Esophagus muscularis mucosa (tissue), 4 donors: ENCODE results near the gene SYNE1. TPM values are rescaled to one million over a fixed set of nuclear protein-coding genes. Genes with fewer than 3 reads are reported as not detected.

Experiments
- DNase-seq: peaks from one replicate; pipeline ENCODE4 v3.0.0-alpha.2; 2017; ENCODE audit errors: extremely low spot score
- H3K27ac ChIP-seq, 4 donors: fragments of 200-600 bp; sonication (generic); replicated peaks in 1 of 4; 1 replicate in 3 of 4; 2 replicates in 1 of 4; pipeline ENCODE4 v1.5.1; 2016 to 2019; ENCODE audit warnings: mild to moderate bottlenecking in 1 of 4
- H3K27me3 ChIP-seq, 4 donors: fragments of 200-600 bp; sonication (generic); one replicate each; pipeline versions ENCODE4 v1.5.1 to v1.6.0; 2016 to 2019
- H3K36me3 ChIP-seq, 4 donors: fragments of 200-600 bp; sonication (generic); one replicate each; pipeline ENCODE4 v1.5.1; 2016 to 2019
- H3K4me1 ChIP-seq, 4 donors: fragments of 200-600 bp; sonication (generic); one replicate each; pipeline ENCODE4 v1.5.1; 2016 to 2019
- H3K4me3 ChIP-seq, 4 donors: fragments of 200-600 bp; sonication (generic); 1 replicate in 2 of 4; 2 replicates in 2 of 4; pipeline ENCODE4 v1.5.1; 2016 to 2019; ENCODE audit warnings: mild to moderate bottlenecking in 4 of 4, moderate library complexity in 1 of 4
- H3K9me3 ChIP-seq, 4 donors: fragments of 200-600 bp; sonication (generic); 1 replicate in 3 of 4; 2 replicates in 1 of 4; pipeline ENCODE4 v1.5.1; 2016 to 2019
- EP300 ChIP-seq: sonication (generic); formaldehyde crosslinking; IDR thresholded peaks from one replicate; pipeline ENCODE4 v1.6.1; 2017; ENCODE audit warnings: antibody characterized with exemption
- POLR2A ChIP-seq: fragments of 450-650 bp; IDR thresholded peaks from one replicate; pipeline ENCODE4 v1.6.1; 2017; ENCODE audit warnings: antibody characterized with exemption, moderate library complexity, mild to moderate bottlenecking, low read depth
- POLR2AphosphoS5 ChIP-seq, 2 donors: sonication (generic); formaldehyde crosslinking; IDR thresholded peaks; one replicate each; pipeline ENCODE4 v1.6.1; 2017; ENCODE audit warnings: antibody characterized with exemption in 2 of 2
- WGBS: methylation state at CpG from one replicate; pipeline ENCODE4 v1.1.5; 2018; 5-methylcytosine and 5-hydroxymethylcytosine counted together
- intact Hi-C: fragments of 100-400 bp; cut with DNase I; formaldehyde crosslinking; loops from one replicate; pipeline ENCODE4 v1.15.1; 2023
- total RNA-seq, 4 donors: library from RNA; depleted of rRNA; stranded (reverse); fragments of >200 nt; gene quantifications; one replicate each; pipeline versions ENCODE4 v1.1.0 to v1.2.1, GENCODE V29; 2016
- TF ChIP-seq, protein P1 (sequence below), 3 experiments: fragments of 200-600 bp in 2 of 3; fragments of 450-650 bp in 1 of 3; sonication (generic) in 2 of 3; IDR thresholded peaks; one replicate each; pipeline ENCODE4 v1.5.1; 2017 to 2019; ENCODE audit warnings: antibody characterized with exemption in 3 of 3, mild to moderate bottlenecking in 2 of 3, moderate library complexity in 1 of 3

The SYNE1 gene
- total RNA-seq, 4 donors from 2014 or later, result 151 to 196 (median 170) TPM

DNA sequence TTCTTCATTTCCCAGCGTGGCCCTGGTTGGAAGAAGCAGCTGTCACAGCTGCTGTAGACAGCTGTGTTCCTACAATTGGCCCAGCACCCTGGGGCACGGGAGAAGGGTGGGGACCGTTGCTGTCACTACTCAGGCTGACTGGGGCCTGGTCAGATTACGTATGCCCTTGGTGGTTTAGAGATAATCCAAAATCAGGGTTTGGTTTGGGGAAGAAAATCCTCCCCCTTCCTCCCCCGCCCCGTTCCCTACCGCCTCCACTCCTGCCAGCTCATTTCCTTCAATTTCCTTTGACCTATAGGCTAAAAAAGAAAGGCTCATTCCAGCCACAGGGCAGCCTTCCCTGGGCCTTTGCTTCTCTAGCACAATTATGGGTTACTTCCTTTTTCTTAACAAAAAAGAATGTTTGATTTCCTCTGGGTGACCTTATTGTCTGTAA is 537.0 kb downstream of the SYNE1 start:
- DNase-seq, result peak; percentile 80
- H3K27ac ChIP-seq, result peak overlapping the region in 2 of 4 donors; percentile 5 to 42
- H3K9me3 ChIP-seq, result no peaks in the 10 kb centered on the region
- H3K36me3 ChIP-seq, result no peaks in the 10 kb centered on the region
- H3K4me1 ChIP-seq, result peaks cover 0 to 10% (median 7%) of the 10 kb centered on the region in 4 donors
- no peaks in the 10 kb centered on the region for H3K27me3 ChIP-seq
- H3K4me3 ChIP-seq, result no peak overlapping the region
- no peak for TF ChIP-seq POLR2AphosphoS5 (IDR thresholded peaks at IDR 0.05)
- TF ChIP-seq, protein P1, sequence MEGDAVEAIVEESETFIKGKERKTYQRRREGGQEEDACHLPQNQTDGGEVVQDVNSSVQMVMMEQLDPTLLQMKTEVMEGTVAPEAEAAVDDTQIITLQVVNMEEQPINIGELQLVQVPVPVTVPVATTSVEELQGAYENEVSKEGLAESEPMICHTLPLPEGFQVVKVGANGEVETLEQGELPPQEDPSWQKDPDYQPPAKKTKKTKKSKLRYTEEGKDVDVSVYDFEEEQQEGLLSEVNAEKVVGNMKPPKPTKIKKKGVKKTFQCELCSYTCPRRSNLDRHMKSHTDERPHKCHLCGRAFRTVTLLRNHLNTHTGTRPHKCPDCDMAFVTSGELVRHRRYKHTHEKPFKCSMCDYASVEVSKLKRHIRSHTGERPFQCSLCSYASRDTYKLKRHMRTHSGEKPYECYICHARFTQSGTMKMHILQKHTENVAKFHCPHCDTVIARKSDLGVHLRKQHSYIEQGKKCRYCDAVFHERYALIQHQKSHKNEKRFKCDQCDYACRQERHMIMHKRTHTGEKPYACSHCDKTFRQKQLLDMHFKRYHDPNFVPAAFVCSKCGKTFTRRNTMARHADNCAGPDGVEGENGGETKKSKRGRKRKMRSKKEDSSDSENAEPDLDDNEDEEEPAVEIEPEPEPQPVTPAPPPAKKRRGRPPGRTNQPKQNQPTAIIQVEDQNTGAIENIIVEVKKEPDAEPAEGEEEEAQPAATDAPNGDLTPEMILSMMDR (IDR thresholded peaks at IDR 0.05), result no peak
- TF ChIP-seq POLR2A, result no peak
- 53% methylated on average over 4 of the region's 7 CpGs for WGBS
- intact Hi-C loops, result no loop called here

DNA sequence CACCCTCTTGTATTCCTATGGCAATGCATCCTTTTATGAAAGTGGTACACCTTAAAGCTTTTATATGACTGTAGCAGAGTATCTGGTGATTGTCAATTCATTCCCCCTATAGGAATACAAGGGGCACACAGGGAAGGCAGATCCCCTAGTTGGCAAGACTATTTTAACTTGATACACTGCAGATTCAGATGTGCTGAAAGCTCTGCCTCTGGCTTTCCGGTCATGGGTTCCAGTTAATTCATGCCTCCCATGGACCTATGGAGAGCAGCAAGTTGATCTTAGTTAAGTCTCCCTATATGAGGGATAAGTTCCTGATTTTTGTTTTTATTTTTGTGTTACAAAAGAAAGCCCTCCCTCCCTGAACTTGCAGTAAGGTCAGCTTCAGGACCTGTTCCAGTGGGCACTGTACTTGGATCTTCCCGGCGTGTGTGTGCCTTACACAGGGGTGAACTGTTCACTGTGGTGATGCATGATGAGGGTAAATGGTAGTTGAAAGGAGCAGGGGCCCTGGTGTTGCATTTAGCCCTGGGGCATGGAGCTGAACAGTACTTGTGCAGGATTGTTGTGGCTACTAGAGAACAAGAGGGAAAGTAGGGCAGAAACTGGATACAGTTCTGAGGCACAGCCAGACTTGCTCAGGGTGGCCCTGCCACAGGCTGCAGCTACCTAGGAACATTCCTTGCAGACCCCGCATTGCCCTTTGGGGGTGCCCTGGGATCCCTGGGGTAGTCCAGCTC is 537.5 kb downstream of the SYNE1 start:
- 95% methylated on average over 4 of the region's 4 CpGs for WGBS

DNA sequence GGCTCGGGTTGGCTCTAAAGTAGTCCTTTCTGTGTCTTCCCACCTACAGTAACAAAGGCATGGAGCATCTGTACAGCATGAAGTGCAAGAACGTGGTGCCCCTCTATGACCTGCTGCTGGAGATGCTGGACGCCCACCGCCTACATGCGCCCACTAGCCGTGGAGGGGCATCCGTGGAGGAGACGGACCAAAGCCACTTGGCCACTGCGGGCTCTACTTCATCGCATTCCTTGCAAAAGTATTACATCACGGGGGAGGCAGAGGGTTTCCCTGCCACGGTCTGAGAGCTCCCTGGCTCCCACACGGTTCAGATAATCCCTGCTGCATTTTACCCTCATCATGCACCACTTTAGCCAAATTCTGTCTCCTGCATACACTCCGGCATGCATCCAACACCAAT is 538.5 kb downstream of the SYNE1 start:
- no peaks in the 10 kb centered on the region for H3K9me3 ChIP-seq

More for the DNA sequence above, 537.5 kb downstream of the SYNE1 start:
- Histone ChIP-seq H3K9me3 (no peaks in the 10 kb centered on the region), H3K4me3 (no peak overlapping the region), H3K36me3 (no peaks in the 10 kb centered on the region), H3K4me1 (peaks cover 0 to 15% (median 9%) of the 10 kb centered on the region in 4 donors), H3K27me3 (no peaks in the 10 kb centered on the region), H3K27ac (peak overlapping the region in 2 of 4 donors; percentile 5 to 42)
- DNase-seq, result peak; percentile 75
- TF ChIP-seq EP300 (no peak), POLR2A (no peak), POLR2AphosphoS5 (IDR thresholded peaks at IDR 0.05) (no peak)
- TF ChIP-seq, protein P1 (IDR thresholded peaks at IDR 0.05), result no peak
- intact Hi-C loops, result no loop called here

DNA sequence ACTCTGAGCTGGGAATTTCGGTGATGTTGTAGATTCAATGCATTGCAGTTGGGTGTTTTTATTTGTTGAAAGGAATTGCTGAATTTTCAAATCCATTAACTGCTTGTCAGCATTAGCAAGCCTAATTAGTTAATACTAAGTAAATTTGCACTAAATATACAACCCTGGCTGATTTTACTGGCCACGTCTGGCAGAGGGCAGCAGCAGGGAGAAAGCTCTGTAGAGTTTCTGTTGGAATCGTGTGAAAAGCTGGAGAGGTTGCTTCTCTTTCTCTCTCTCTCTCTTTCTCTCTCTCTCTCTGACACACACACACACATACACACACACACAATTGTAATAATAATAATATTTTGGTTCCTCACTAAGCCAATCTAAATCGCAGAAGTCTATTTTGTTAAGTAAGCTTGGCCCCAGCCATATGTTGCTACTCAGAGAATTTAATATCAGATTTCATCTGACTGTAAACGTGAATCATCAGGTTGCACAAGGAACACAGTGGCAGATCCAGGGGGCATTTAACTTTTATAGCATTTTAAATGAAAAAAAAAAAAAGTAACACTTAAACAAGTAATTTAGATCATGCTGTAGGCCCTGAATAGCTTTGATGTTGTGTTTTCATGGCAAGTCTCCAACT is 540.2 kb downstream of the SYNE1 start:
- TF ChIP-seq EP300, result no peak
- TF ChIP-seq POLR2AphosphoS5 (IDR thresholded peaks at IDR 0.05), result no peak
- TF ChIP-seq POLR2A, result no peak
- TF ChIP-seq, protein P1 (IDR thresholded peaks at IDR 0.05), result no peak
- H3K4me3 ChIP-seq, result no peak overlapping the region
- H3K27ac ChIP-seq, result no peak overlapping the region
- WGBS, result 66% methylated on average over 5 of the region's 5 CpGs
- no peaks in the 10 kb centered on the region for H3K9me3 ChIP-seq
- intact Hi-C loops, result no loop called here
- H3K36me3 ChIP-seq, result no peaks in the 10 kb centered on the region
- peaks cover 0 to 17% (median 10%) of the 10 kb centered on the region in 4 donors for H3K4me1 ChIP-seq
- peak; percentile 3 for DNase-seq
- H3K27me3 ChIP-seq, result no peaks in the 10 kb centered on the region

More for the DNA sequence above, 538.5 kb downstream of the SYNE1 start:
- H3K27ac ChIP-seq, result no peak overlapping the region
- 94% methylated on average over 13 of the region's 14 CpGs for WGBS
- intact Hi-C loops, result no loop called here
- DNase-seq, result no peak
- no peak overlapping the region for H3K4me3 ChIP-seq
- no peaks in the 10 kb centered on the region for H3K36me3 ChIP-seq
- H3K27me3 ChIP-seq, result no peaks in the 10 kb centered on the region
- TF ChIP-seq POLR2A, result no peak
- no peak for TF ChIP-seq EP300
- TF ChIP-seq POLR2AphosphoS5 (IDR thresholded peaks at IDR 0.05), result no peak
- TF ChIP-seq, protein P1 (IDR thresholded peaks at IDR 0.05), result no peak
- H3K4me1 ChIP-seq, result peaks cover 0 to 17% (median 10%) of the 10 kb centered on the region in 4 donors
